NOMO-1 (cell line): ENCODE results near the gene PEAR1.

ENCODE experiments used
- DNase-seq, 2 experiments: peaks; one replicate each; lab custom pipeline; 2025; ENCODE audit not compliant: unreplicated experiment in 2 of 2; lab: John Stamatoyannopoulos, UW

The PEAR1 gene, protein sequence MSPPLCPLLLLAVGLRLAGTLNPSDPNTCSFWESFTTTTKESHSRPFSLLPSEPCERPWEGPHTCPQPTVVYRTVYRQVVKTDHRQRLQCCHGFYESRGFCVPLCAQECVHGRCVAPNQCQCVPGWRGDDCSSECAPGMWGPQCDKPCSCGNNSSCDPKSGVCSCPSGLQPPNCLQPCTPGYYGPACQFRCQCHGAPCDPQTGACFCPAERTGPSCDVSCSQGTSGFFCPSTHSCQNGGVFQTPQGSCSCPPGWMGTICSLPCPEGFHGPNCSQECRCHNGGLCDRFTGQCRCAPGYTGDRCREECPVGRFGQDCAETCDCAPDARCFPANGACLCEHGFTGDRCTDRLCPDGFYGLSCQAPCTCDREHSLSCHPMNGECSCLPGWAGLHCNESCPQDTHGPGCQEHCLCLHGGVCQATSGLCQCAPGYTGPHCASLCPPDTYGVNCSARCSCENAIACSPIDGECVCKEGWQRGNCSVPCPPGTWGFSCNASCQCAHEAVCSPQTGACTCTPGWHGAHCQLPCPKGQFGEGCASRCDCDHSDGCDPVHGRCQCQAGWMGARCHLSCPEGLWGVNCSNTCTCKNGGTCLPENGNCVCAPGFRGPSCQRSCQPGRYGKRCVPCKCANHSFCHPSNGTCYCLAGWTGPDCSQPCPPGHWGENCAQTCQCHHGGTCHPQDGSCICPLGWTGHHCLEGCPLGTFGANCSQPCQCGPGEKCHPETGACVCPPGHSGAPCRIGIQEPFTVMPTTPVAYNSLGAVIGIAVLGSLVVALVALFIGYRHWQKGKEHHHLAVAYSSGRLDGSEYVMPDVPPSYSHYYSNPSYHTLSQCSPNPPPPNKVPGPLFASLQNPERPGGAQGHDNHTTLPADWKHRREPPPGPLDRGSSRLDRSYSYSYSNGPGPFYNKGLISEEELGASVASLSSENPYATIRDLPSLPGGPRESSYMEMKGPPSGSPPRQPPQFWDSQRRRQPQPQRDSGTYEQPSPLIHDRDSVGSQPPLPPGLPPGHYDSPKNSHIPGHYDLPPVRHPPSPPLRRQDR

DNA sequence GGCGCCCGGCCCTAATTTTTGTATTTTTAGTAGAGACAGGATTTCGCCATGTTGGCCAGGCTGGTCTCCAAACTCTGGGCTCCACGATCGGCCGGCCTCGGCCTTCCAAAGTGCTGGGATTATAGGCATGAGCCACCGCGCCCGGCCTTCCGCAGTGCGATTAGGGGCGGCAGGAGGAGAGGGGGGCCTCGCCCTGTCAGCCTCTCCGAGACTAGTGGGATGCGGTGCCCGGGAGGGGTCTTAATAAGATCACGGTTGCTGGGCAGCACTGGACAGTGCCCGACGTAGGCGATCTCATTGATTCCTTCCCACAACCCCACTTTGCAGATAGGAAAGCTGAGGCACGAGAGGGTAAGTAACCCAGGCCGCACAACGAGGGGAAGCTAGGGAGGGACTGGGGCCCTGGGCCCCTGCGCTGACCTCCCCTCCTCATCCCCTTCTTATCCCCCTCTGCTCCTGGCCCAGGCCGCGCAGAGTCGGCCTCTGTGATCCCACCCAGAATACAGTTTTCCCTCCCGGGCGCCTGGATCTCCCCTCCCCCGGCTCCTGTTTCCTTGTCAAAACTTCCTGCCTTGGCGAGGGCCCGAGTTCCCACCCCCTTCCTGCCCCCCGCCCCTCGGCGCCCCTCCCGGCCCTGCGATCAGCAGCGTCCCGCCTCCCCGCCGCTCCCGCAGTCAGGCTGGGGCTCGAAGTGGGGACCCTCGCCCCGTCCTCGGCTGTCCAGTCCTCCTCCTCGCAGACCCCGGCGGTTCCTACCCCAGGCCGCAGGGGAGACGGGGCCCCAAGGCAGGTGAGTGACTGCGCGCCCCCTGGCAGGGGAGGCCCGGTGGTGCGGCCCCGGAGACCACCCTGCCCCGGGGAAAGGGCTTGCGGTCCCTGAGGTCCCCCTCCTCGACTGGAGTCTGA is at the start of gene PEAR1:
Gene PEAR1, plus strand, starts transcription at position 671 of the 906 bp plus-strand sequence. CDS start 10,209 bp downstream, outside the sequence.
- no peak for DNase-seq

- no peak for DNase-seq
These were observed 49.4 kb upstream of the PEAR1 start for GRCh38 chr1:156844102-156844501.

DNA sequence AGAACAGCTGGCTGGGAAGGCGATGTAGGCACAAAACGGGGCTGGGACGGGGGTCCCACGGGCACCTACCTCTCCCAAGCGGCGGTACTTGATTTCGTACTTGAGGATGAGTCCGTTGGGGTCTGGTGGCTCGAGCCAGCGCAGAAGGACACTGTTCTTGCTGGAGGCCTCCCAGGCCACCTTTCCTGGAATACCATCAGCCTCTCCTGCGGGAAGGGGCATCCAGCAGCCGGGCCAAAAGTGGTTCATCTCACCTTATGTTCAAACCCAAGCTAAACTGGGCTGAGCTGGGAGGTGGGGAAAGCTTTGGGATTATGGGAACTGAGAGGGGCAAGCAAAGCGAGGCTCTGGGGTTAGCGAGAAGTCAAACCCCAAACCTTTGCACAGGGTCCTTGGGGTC is 48.9 kb upstream of the PEAR1 start:
- DNase-seq, result no peak

GRCh38 chr1:156845055-156845952 is 48.2 kb upstream of the PEAR1 start:
- DNase-seq, result no peak

DNA sequence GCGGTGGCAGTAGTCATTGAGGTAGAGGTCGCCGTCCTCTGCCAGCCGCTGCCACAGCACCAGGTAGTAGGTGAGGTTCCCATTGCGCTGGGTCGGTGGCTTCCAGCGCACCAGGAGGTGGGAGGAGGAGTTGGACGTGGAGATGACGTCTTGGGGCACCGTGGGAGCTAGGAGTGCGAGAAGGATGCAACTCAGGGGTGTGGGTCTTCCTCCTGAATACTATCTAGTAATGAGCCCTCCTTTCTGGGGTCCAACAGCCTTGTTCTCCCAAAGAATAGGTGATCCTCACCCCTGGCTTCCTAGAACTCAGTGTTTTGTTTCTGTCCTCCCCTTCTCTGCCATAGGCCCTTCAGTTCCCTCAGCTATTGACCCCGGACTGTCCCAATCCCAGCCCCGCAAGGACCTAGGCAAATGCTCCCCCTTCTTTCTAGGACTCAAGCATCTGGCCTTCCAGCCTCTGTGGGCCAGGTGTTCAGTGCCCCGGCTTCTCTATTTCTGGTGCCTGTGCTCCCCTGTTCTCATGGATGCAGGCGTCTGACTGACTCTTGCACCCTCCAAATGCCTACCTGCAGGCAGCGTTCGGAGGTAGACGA is 47.5 kb upstream of the PEAR1 start:
- DNase-seq, result no peak

- DNase-seq, result no peak
These were observed 46.9 kb upstream of the PEAR1 start for GRCh38 chr1:156846643-156847042.

GRCh38 chr1:156847591-156848460 is 45.7 kb upstream of the PEAR1 start:
- no peak for DNase-seq

DNA sequence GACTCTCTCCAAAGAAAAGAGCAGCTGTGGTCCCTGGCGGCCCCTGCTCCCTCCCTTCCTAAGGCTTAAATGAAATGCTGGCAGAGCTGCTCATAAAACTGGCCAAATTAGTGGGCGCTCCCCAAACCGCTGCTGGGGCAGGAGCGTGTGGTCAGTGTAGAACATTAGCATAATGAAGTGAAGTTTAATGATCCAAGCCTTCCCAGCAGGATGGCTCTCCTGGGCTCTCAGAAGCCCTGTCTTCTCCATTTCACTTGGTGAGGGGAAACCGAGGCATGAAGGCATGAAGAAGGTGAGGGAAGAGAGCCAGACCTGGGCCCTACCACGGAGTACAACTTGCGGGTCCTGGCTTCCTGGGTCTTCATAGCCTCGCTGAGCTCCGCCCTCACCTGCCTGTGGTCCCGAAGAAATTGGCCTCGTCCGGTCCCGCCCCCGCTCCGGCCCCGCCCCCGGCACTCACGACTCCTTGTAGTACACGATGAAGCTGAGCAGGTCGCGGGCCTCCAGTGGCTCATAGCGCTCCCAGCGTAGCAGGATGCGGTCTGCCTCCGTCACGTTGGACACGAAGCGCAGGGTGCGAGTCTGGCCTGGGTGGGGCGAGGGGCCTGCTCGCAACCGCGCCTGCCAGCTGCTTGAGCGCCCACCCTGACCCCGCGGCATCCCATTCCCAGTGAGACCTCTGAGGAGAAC is 44.9 kb upstream of the PEAR1 start:
- DNase-seq, result no peak

DNA sequence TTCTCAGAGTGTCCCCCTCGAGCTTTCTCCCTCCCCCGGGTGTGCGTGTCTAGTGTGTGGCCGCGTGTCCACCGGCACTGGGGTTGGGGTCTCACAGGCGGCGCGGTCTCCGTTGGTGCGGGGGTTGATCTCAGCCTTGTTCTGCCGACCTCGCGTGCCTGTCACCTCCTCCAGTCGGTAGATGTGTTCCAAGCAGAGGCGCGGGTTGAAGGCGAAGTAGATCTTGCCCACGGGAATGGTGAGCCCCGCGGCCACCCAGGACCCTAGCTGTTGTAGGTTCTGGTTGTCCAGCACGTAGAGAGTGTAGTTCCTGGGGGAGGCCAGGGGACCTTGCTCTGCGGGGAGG is 44.4 kb upstream of the PEAR1 start:
- no peak for DNase-seq

GRCh38 chr1:156851779-156852417 is 41.6 kb upstream of the PEAR1 start:
- no peak for DNase-seq

GRCh38 chr1:156852418-156852874 is 41.1 kb upstream of the PEAR1 start:
- DNase-seq, result no peak

- no peak for DNase-seq
These were observed 39.8 kb upstream of the PEAR1 start for GRCh38 chr1:156853761-156854160.

GRCh38 chr1:156854634-156855033 is 38.9 kb upstream of the PEAR1 start:
- DNase-seq, result no peak

DNA sequence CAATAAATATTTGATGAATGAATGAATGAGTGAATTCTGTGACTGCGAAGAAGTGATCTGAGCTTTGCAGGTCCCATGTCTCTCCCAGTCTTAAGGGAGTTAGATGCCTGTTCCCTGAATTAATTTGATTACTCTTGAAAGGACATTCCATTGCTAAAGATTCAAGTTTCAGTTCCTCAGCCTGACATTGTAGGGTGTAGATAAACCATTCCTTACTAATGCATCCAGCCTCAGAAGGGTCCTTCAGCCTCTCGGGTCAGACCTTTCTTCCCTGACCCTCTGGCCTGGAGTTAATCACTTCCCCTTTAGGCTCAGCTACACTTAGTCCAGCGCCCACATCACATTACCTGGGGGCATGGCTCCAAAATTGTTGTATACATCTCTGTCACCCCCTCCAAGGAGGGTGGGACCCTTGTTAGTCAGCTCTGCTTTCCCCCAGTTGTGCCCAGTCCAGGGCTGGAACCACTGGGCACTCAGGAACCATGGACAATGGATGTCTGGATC is 37.2 kb upstream of the PEAR1 start:
- DNase-seq, result peak in 1 of 2 experiments; percentile 22

DNA sequence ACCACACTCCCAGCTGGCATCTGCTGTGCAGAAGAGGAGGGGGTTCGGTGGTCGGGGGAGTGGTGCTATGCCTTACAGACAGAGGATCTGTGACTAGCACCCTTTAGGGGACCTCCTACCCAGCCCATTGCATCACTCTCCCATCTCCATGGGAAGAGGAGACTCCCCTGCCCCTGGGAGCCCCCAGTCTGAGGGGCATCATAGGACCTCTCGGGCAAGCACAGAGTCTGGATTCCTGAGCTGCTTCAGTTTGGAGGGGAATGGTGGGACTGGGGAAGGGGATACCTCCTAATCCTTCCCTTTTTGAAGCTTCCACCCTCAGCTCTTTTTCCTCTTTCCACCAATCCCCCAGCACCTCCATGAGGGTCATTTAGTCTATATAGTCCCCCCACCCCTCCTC is 36.0 kb upstream of the PEAR1 start:
- no peak for DNase-seq

DNA sequence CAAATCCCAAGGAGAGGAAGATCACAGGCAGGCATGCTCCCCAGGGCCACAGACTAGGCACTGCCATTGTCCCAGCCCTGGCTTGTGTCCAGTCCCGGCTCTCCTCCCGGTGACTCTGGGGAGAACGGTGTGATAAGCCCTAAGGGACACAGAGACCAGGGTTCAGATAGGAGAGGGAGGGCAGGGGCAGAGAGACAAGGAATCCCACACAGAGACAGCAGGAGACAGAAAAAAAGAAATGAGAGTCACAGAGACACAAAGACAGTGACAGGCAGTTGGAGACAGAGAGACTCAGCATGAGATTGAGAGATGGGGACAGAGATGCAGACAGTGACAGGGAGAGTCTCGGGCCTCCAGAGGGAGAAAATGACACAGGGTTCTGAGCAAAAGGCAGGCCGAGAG is 35.0 kb upstream of the PEAR1 start:
- no peak for DNase-seq

GRCh38 chr1:156858959-156859522 is 34.5 kb upstream of the PEAR1 start, which contains the start of gene INSRR:
INSRR (minus strand) TSS chr1:156859117; CDS start chr1:156858621, 496 bp downstream.
- DNase-seq, result no peak
